ENCODE data around the gene PADI4.

DNA sequence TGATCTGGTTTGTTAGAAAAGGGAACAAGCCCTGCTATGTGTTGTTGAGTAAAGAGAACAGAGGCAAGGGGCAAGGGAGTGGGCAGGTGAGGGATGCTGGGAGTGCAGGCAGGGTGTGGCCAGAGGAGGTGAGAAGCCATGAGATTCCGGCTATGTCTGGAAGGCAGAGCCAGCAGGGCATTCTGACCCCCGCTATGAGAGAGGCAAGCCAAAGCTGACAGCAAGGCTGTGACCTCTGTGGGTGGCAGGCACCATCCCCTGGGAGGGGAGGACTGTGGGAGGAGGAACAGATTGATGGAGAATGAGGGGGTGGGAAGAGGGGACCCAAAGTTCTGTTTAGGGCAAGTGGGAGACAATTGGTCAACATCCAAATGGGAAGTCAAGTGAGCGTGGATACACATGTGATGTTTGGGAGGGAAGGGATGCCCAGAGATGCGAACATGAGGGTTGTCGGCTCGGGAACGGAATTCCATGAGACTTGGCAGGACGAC lies 44.5 kb downstream of the PADI4 start:
- no peak for TF ChIP-seq POLR2AphosphoS5 (IDR thresholded peaks at IDR 0.05; ENCODE audit: low read depth)
- TF ChIP-seq EZH2 (IDR thresholded peaks at IDR 0.05; ENCODE audit: low read depth, unreplicated experiment), result no peak
- TF ChIP-seq, protein P1, sequence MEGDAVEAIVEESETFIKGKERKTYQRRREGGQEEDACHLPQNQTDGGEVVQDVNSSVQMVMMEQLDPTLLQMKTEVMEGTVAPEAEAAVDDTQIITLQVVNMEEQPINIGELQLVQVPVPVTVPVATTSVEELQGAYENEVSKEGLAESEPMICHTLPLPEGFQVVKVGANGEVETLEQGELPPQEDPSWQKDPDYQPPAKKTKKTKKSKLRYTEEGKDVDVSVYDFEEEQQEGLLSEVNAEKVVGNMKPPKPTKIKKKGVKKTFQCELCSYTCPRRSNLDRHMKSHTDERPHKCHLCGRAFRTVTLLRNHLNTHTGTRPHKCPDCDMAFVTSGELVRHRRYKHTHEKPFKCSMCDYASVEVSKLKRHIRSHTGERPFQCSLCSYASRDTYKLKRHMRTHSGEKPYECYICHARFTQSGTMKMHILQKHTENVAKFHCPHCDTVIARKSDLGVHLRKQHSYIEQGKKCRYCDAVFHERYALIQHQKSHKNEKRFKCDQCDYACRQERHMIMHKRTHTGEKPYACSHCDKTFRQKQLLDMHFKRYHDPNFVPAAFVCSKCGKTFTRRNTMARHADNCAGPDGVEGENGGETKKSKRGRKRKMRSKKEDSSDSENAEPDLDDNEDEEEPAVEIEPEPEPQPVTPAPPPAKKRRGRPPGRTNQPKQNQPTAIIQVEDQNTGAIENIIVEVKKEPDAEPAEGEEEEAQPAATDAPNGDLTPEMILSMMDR (conservative IDR thresholded peaks at IDR 0.05; ENCODE audit: low read depth in 2 of 2), result no peak
- no peak for TF ChIP-seq ZNF331 (CRISPR knock-in tag; IDR thresholded peaks at IDR 0.05; ENCODE audit: low read depth)

Measured in GM23338 (cell line).